ENCODE results near the gene RBM33.

GRCh38 chr7:155776606-155777005 lies 132.1 kb downstream of the RBM33 start:
- TF ChIP-seq, protein P1, sequence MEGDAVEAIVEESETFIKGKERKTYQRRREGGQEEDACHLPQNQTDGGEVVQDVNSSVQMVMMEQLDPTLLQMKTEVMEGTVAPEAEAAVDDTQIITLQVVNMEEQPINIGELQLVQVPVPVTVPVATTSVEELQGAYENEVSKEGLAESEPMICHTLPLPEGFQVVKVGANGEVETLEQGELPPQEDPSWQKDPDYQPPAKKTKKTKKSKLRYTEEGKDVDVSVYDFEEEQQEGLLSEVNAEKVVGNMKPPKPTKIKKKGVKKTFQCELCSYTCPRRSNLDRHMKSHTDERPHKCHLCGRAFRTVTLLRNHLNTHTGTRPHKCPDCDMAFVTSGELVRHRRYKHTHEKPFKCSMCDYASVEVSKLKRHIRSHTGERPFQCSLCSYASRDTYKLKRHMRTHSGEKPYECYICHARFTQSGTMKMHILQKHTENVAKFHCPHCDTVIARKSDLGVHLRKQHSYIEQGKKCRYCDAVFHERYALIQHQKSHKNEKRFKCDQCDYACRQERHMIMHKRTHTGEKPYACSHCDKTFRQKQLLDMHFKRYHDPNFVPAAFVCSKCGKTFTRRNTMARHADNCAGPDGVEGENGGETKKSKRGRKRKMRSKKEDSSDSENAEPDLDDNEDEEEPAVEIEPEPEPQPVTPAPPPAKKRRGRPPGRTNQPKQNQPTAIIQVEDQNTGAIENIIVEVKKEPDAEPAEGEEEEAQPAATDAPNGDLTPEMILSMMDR (IDR thresholded peaks at IDR 0.05 in 8 of 11, conservative IDR thresholded peaks at IDR 0.05 in 3 of 11) = no peak
- peak in 1 of 3 donors; percentile 57 for TF ChIP-seq POLR2AphosphoS5 (IDR thresholded peaks at IDR 0.05)
